HG02571 (cell line): Measurements from ENCODE around the gene THAP11.
"Not testable (repeated sequence)": the region's sequence is repeated elsewhere in the genome, so short reads cannot be mapped to it uniquely, and the experiment has no call there.

ENCODE experiments used
- ATAC-seq: cut with Tn5 transposase; IDR thresholded peaks from one replicate; pipeline ENCODE4 v1.9.1; 2021; ENCODE audit warnings: mild to moderate bottlenecking, moderate library complexity; ENCODE audit not compliant: unreplicated experiment

Gene THAP11

DNA sequence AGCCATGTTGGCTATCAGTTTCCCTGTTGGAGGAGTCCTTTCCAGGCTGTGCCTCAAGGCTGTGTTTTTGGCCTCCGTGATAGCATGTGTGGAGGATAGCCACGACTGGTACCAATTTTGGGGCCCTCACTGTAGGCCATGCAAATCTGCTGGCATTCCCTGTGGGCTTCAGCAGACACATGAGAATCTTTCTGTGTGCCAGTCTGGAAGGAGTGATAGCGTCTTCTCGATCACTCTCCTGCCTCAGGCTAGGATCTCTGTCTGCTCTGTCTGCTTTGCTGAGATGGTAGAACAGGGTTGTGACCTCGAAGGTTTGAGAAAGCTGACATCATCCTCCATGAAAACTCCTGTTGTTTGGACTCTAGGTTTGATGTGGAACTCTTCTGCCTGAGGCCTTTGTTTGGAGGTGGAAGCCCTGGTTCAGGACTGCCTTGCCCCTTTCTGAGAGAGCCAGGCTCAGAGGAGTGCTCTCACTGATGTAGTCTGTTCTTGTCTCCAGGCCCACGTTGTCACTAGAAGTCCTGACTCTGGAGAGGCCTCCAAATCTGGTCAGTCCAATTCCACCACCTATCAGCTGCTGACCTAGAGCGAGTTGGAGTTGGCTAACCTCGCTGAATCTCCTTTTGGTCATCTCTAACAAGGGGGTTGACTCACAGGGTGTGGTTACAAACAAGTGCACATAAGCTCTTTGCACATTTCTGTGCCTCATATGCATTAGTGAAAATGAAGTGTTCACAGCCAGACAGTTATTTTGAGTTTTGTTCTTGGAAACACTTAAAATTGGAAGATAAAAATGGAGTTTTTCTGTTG lies 18.7 kb downstream of the THAP11 start:
- ATAC-seq = no peak

GRCh38 chr16:67861877-67862276 lies 19.8 kb downstream of the THAP11 start:
- ATAC-seq = no peak

GRCh38 chr16:67862623-67863583 lies 20.8 kb downstream of the THAP11 start:
- no peak for ATAC-seq

DNA sequence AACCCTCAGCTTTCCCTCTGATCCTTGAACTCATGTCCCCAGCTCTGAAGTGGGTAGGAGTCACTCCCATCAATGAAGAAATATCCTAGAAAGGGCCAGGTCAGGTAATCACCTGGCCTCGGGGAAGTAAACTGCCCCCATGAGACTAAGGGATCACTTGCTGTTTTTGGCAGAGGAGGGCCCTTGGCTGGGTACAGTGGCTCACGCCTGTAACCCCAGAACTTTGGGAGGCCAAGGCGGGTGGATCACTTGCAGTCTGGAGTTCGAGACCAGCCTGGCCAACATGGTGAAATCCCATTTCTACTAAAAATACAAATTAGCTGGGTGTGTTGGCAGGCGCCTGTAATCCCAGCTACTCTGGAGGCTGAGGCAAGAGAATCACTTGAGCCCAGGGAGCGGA lies 21.9 kb downstream of the THAP11 start:
- ATAC-seq = not testable (repeated sequence)

DNA sequence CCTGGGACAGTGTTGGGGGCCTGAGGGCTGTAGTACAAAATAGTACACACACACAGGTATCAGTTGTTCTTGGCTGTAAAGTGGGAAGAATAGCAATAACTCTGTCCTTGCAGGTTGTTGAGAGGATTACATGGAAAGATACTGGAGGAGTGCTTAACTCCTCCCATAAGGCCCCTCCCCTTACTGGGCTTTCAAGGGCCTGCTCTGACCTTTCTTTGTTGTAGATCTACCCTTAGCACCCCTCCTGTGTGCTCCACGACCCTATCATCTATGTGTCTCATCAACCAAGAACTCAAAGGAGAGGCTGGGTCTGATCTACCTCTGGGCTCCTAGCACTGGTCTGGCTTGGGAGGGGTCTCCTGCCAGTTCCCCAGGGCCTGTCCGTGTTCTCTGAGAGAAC lies 22.5 kb downstream of the THAP11 start:
- ATAC-seq = no peak

DNA sequence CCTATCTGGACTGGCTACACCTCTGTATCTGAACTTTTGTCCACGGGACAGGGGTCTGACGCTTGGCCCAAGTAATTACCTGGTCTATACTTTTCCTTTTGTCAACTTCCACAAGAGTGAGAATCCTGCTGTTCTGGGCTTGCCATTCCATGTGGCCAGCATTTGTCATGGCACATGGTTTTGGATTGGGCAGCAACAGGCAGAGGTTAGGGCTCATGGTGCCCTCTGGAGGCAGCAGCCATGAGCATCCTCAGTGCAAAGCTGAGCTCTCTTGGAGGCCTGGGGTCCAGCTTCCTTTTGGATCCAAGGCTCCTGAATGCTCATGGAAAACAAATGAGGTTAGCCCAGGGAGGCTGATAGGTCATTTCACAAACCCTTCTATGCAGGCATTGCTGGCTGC lies 23.2 kb downstream of the THAP11 start:
- ATAC-seq = no peak

DNA sequence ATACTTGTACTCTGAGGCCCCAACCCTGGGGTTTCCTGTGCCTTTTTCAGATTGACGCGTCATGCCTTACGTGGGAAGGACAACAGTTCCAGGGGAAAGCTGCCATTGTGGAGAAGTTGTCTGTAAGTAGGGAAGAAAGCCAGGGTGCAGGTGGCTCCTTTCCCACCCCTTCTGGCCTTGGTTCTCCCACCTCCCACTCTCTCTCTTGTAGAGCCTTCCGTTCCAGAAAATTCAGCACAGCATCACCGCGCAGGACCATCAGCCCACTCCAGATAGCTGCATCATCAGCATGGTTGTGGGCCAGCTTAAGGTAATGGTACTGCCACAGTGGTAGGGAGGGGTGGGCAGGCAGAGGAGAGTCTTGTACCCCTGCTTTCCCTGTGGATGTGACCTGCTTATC lies 26.2 kb downstream of the THAP11 start:
- no peak for ATAC-seq

- no peak for ATAC-seq
Observed at GRCh38 chr16:67869653-67870052, 27.5 kb downstream of the THAP11 start.

DNA sequence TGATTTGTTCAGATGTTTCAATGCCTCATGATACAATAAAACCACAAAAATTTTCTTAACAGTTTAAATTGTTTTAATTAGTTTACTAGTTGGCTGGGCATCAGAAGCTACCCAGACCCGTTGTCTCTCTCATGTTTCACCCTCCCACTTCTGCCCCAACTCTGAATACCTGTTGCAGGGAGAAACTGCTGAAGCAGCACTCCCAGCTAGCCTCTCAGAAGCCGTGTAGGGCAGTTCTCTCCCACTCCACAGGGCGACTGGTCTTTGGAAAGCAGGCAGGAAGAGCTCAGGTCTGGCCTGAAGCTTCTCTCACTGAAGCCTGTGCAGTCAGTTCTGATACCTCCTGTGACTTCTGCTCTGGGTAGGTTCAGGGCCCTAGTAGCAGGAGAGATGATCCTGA lies 29.1 kb downstream of the THAP11 start:
- ATAC-seq = no peak

GRCh38 chr16:67872131-67872630 lies 30.1 kb downstream of the THAP11 start:
- ATAC-seq = no peak

- peak; percentile 71 for ATAC-seq
Observed at GRCh38 chr16:67872631-67873434, 30.7 kb downstream of the THAP11 start, which contains the start of gene EDC4. Gene EDC4, plus strand, starts transcription at chr16:67873052. Its CDS starts 210 bp downstream, at chr16:67873262.

DNA sequence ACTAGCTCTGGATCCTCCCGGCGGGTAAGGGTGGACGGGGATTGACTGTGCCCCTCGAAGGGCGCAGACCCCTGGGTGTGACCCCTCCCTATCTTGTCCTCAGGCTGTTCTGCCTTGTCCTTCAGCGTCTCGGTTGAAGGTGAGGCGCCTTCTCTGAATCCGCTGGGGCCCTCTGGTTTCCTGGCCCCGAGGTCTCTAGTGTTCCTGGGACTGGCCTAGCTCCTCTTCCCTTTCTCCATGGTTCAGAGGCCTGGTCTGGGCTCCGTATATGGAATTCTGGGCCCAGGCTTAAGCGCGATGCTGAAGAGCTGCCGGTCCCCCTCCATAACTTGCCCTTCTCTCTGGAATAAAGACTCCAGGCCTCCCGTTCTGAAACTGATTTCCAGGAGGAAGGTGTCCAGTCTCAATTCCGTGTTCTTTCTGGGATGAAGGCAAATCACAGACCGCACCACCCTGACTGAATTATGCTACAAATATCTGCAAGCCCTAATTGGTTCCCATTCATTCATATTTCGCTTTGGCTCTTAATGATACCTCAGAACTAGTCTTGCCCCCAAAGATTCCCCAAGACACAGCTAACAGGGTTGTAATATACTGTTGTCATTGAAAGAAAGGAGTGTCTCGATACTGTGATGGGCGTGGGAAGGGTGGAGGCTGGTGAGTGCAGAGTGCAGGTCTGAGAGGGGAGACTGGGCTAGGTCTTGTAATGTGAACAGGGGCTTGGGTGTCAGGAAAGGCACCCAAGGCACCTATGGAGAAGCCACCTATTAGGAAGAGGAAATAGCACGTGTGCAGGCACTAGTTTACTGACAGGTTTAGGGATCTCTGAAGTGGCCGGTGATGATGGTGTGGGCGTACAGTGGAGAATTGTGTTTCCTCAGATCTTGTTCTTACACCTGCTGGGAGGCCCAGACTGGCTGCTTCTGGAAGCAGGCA lies 31.6 kb downstream of the THAP11 start:
- no peak for ATAC-seq

DNA sequence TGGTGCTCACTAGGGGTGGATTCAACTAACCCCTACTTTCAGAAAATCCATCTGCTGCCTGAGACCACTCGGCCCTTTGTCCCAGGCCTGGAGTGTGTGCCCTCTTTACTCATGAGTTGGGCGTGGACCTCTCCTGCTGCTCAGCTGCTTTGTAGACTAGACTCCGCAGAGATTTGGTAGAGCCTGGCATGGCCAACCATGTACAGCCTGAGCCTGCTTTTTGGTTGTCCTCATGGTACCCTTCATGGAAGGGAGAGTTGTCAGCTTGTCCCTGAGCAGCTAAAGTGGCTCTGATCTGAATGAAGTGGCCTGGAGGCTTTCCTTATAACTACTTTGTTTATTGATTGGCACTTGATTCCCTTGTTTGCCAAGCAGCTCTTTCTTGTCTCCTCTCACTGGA lies 32.3 kb downstream of the THAP11 start:
- ATAC-seq = no peak

DNA sequence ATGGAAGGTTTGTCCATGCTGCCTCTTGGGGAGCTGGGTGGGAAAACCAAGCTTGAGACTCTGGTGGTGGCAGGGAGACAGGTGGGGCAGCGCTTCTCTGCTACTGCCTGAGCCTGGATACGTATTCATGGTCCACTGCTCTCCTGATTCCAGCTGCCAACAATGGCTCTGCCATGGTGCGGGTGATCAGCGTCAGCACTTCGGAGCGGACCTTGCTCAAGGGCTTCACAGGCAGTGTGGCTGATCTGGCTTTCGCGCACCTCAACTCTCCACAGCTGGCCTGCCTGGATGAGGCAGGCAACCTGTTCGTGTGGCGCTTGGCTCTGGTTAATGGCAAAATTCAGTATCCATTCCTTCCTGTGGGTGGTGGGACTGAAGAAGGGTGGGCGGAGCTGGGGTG lies 34.9 kb downstream of the THAP11 start:
- no peak for ATAC-seq

GRCh38 chr16:67878232-67878631 lies 36.1 kb downstream of the THAP11 start:
- ATAC-seq = no peak

DNA sequence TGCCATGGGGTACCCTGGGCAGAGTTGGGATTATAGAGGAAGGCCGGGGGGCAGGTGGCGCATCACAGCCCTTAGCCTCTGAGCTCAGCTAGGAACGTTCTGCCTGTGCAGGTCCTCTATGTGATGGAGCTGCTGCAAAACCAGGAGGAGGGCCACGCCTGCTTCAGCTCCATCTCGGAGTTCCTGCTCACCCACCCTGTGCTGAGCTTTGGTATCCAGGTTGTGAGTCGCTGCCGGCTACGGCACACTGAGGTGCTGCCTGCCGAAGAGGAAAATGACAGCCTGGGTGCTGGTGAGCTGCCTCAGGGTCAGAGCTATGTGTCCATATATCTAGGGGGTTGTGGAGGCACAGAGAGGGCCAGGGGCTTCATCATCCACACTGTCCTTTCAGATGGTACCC lies 36.7 kb downstream of the THAP11 start:
- no peak for ATAC-seq

DNA sequence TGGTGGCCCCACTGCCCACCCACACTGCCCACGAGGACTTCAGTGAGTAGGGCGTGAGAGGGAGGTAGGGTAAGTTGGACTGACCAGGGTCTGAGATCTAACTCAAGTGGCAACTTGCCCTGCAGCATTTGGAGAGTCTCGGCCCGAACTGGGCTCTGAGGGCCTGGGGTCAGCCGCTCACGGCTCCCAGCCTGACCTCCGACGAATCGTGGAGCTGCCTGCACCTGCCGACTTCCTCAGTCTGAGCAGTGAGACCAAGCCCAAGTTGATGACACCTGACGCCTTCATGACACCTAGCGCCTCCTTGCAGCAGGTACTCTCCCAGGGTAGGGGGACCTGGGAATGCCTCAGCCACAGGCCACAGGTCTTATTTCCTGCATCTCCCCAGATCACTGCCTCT lies 37.3 kb downstream of the THAP11 start:
- ATAC-seq = no peak

DNA sequence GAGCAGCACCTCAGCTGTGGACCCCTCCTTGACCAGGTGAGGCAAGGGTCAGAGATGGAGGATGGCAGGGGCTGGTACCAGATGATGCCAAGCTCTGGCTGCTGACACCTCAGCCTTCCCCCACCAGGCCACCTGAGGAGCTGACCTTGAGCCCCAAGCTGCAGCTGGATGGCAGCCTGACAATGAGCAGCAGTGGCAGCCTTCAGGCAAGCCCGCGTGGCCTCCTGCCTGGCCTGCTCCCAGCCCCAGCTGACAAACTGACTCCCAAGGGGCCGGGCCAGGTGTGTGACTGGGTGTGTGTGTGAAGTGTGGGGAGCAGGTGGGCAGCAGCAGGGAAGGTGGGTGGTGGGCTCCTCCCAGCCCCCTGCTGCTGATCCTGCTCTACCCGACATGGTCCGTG lies 37.8 kb downstream of the THAP11 start:
- ATAC-seq = no peak

DNA sequence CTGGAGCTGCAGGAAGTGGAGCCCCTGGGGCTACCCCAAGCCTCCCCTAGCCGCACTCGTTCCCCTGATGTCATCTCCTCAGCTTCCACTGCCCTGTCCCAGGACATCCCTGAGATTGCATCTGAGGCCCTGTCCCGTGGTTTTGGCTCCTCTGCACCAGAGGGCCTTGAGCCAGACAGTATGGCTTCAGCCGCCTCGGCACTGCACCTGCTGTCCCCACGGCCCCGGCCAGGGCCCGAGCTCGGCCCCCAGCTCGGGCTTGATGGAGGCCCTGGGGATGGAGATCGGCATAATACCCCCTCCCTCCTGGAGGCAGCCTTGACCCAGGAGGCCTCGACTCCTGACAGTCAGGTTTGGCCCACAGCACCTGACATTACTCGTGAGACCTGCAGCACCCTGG lies 38.5 kb downstream of the THAP11 start:
- no peak for ATAC-seq
